HG03442 (cell line): ENCODE data around the gene NBEA.
"Not testable (repeated sequence)": the region's sequence is repeated elsewhere in the genome, so short reads cannot be mapped to it uniquely, and the experiment has no call there.

Source experiments
- ATAC-seq: cut with Tn5 transposase; IDR thresholded peaks from one replicate; pipeline ENCODE4 v1.9.1; 2021; ENCODE audit warnings: mild to moderate bottlenecking, moderate library complexity; ENCODE audit not compliant: unreplicated experiment

Gene NBEA

GRCh38 chr13:34951528-34951927 lies 9.5 kb downstream of the NBEA start:
- ATAC-seq = no peak

GRCh38 chr13:34959489-34959888 lies 17.4 kb downstream of the NBEA start:
- ATAC-seq = no peak

- no peak for ATAC-seq
These were observed 22.5 kb downstream of the NBEA start for GRCh38 chr13:34964558-34964957.

GRCh38 chr13:34967851-34968562 lies 25.9 kb downstream of the NBEA start:
- no peak for ATAC-seq

- not testable (repeated sequence) for ATAC-seq
These were observed 27.5 kb downstream of the NBEA start for GRCh38 chr13:34969539-34969938.

- no peak for ATAC-seq
These were observed 28.9 kb downstream of the NBEA start for GRCh38 chr13:34970961-34971360.

- ATAC-seq = no peak
These were observed 29.4 kb downstream of the NBEA start for GRCh38 chr13:34971473-34971872.

- not testable (repeated sequence) for ATAC-seq
These were observed 43.1 kb downstream of the NBEA start for GRCh38 chr13:34985199-34985598.

- ATAC-seq = no peak
These were observed 46.3 kb downstream of the NBEA start for GRCh38 chr13:34988330-34988791.

GRCh38 chr13:34990399-34991214 lies 48.5 kb downstream of the NBEA start:
- no peak for ATAC-seq

GRCh38 chr13:34993470-34993869 lies 51.4 kb downstream of the NBEA start:
- ATAC-seq = no peak

- ATAC-seq = not testable (repeated sequence)
These were observed 61.7 kb downstream of the NBEA start for GRCh38 chr13:35003734-35004133.

- no peak for ATAC-seq
These were observed 63.0 kb downstream of the NBEA start for GRCh38 chr13:35005051-35005450.

GRCh38 chr13:35014606-35015213 lies 72.6 kb downstream of the NBEA start:
- ATAC-seq = no peak

GRCh38 chr13:35016362-35017112 lies 74.5 kb downstream of the NBEA start:
- no peak for ATAC-seq

- no peak for ATAC-seq
These were observed 83.2 kb downstream of the NBEA start for GRCh38 chr13:35025314-35025713.

GRCh38 chr13:35028338-35028867 lies 86.3 kb downstream of the NBEA start:
- ATAC-seq = no peak

GRCh38 chr13:35039012-35039411 lies 96.9 kb downstream of the NBEA start:
- no peak for ATAC-seq

GRCh38 chr13:35046587-35046986 lies 104.5 kb downstream of the NBEA start:
- no peak for ATAC-seq

GRCh38 chr13:35055705-35056104 lies 113.6 kb downstream of the NBEA start:
- no peak for ATAC-seq

- no peak for ATAC-seq
These were observed 115.8 kb downstream of the NBEA start for GRCh38 chr13:35057858-35058257.
